GM23338 (cell line): ENCODE data around the gene GK. TPM values are rescaled to one million over a fixed set of nuclear protein-coding genes. Genes with fewer than 3 reads are reported as not detected.

Experiments
- ATAC-seq: fragments of 200-7000 bp; cut with Tn5 transposase; 3 replicates; pipeline ENCODE4 v1.9.1; 2020
- DNase-seq: peaks from one replicate; pipeline ENCODE4 v3.0.0-alpha.2; 2015; ENCODE audit warnings: low spot score
- H2AFZ ChIP-seq: fragments of 200-600 bp; sonication (generic); 2 replicates; pipeline ENCODE4 v1.8.0; 2016; ENCODE audit warnings: antibody characterized with exemption, mild to moderate bottlenecking, moderate library complexity
- H3F3A ChIP-seq: fragments of 200-600 bp; sonication (generic); replicated peaks from 2 replicates; pipeline ENCODE4 v1.8.0; 2017; ENCODE audit warnings: antibody characterized with exemption, mixed run types, low read depth
- H3K27ac ChIP-seq: fragments of 200-600 bp; sonication (generic); 2 replicates; pipeline ENCODE4 v1.6.1; 2016; ENCODE audit warnings: low read depth
- H3K27me3 ChIP-seq: fragments of 200-600 bp; sonication (generic); 2 replicates; pipeline ENCODE4 v1.8.0; 2016; ENCODE audit warnings: mild to moderate bottlenecking, mixed run types, moderate library complexity; ENCODE audit not compliant: insufficient read depth
- H3K36me3 ChIP-seq: fragments of 200-600 bp; sonication (generic); 2 replicates; pipeline ENCODE4 v1.8.0; 2016; ENCODE audit warnings: mild to moderate bottlenecking; ENCODE audit not compliant: insufficient read depth
- H3K4me1 ChIP-seq: fragments of 200-600 bp; sonication (generic); 2 replicates; pipeline ENCODE4 v1.8.0; 2016; ENCODE audit warnings: mild to moderate bottlenecking, moderate library complexity; ENCODE audit not compliant: insufficient read depth
- H3K4me2 ChIP-seq: fragments of 200-600 bp; sonication (generic); 2 replicates; pipeline ENCODE4 v1.7.1; 2017; ENCODE audit warnings: mixed run types
- H3K4me3 ChIP-seq: fragments of 200-600 bp; sonication (generic); 2 replicates; pipeline ENCODE4 v1.6.1; 2016; ENCODE audit warnings: mixed run types
- H3K79me2 ChIP-seq: fragments of 200-600 bp; sonication (generic); replicated peaks from 2 replicates; pipeline ENCODE4 v1.8.0; 2017; ENCODE audit warnings: mild to moderate bottlenecking; ENCODE audit not compliant: insufficient read depth
- H3K9me2 ChIP-seq: fragments of 200-600 bp; sonication (generic); 2 replicates; pipeline ENCODE4 v1.8.0; 2017; ENCODE audit not compliant: insufficient read depth
- H4K20me1 ChIP-seq: fragments of 200-600 bp; sonication (generic); replicated peaks from 2 replicates; pipeline ENCODE4 v1.8.0; 2017; ENCODE audit warnings: mild to moderate bottlenecking; ENCODE audit not compliant: insufficient read depth
- H3K27ac Mint-ChIP-seq: 2 replicates; pipeline ENCODE4 v1.8.0; 2020; ENCODE audit warnings: inconsistent platforms, mild to moderate bottlenecking, moderate library complexity, mixed read lengths
- H3K27me3 Mint-ChIP-seq: 3 replicates; pipeline ENCODE4 v1.8.0; 2022; ENCODE audit warnings: low read depth, mild to moderate bottlenecking, moderate library complexity, mixed read lengths, inconsistent platforms; ENCODE audit not compliant: insufficient read depth, poor library complexity
- H3K36me3 Mint-ChIP-seq: 3 replicates; pipeline ENCODE4 v1.8.0; 2021; ENCODE audit warnings: low read depth, mild to moderate bottlenecking, inconsistent platforms, moderate library complexity, mixed read lengths
- H3K4me1 Mint-ChIP-seq: 3 replicates; pipeline ENCODE4 v1.8.0; 2020; ENCODE audit warnings: mild to moderate bottlenecking, inconsistent platforms, mixed read lengths
- H3K4me3 Mint-ChIP-seq: 3 replicates; pipeline ENCODE4 v1.8.0; 2021; ENCODE audit warnings: moderate library complexity, mild to moderate bottlenecking, inconsistent platforms, mixed read lengths
- H3K9me3 Mint-ChIP-seq: 3 replicates; pipeline ENCODE4 v1.8.0; 2020; ENCODE audit warnings: moderate library complexity, mild to moderate bottlenecking, inconsistent platforms, mixed read lengths
- CREB1 ChIP-seq: fragments of 250-450 bp; sonication (Bioruptor Pico); IDR thresholded peaks from 2 replicates; pipeline ENCODE4 v1.5.0; 2020; ENCODE audit warnings: low read depth, mild to moderate bottlenecking, moderate library complexity
- EZH2 ChIP-seq: fragments of 200-600 bp; sonication (generic); IDR thresholded peaks from one replicate; pipeline ENCODE4 v1.8.0; 2017; ENCODE audit warnings: antibody characterized with exemption, mild to moderate bottlenecking, low read depth; ENCODE audit not compliant: unreplicated experiment
- EZH2phosphoT487 ChIP-seq: fragments of 200-600 bp; sonication (generic); IDR thresholded peaks from one replicate; pipeline ENCODE4 v1.8.1; 2018; ENCODE audit warnings: antibody characterized with exemption; ENCODE audit not compliant: unreplicated experiment
- JUNB ChIP-seq: IDR thresholded peaks from one replicate; pipeline ENCODE4 v1.6.1; 2016; ENCODE audit warnings: antibody characterized with exemption; ENCODE audit not compliant: unreplicated experiment
- NANOG ChIP-seq: IDR thresholded peaks from 2 replicates; pipeline ENCODE4 v1.6.1; 2016; ENCODE audit warnings: antibody characterized with exemption, borderline replicate concordance
- POLR2AphosphoS5 ChIP-seq: IDR thresholded peaks from 2 replicates; pipeline ENCODE4 v1.6.1; 2016; ENCODE audit warnings: antibody characterized with exemption, low read depth
- STAT1 ChIP-seq: IDR thresholded peaks from one replicate; pipeline ENCODE4 v1.6.1; 2016; ENCODE audit warnings: antibody characterized with exemption; ENCODE audit not compliant: unreplicated experiment
- ZNF114 ChIP-seq: fragments of 250-450 bp; sonication (Bioruptor Pico); IDR thresholded peaks from 2 replicates; pipeline ENCODE4 v1.5.0; 2020; ENCODE audit warnings: mild to moderate bottlenecking, moderate library complexity
- ZNF331 ChIP-seq: fragments of 250-450 bp; sonication (Bioruptor Pico); IDR thresholded peaks from 2 replicates; pipeline ENCODE4 v1.5.0; 2020; ENCODE audit warnings: low read depth, mild to moderate bottlenecking, moderate library complexity
- polyA plus RNA-seq: library from polyadenylated mRNA; unstranded; fragments of >200 nt; fragmentation: Nextera tagmentation; extraction: Ambion mirVana; gene quantifications from 2 replicates; pipeline ENCODE4 v1.2.1, GENCODE V29; 2016
- total RNA-seq: library from RNA; depleted of rRNA; stranded (reverse); fragments of >200 nt; shearing (Covaris generic); gene quantifications from 2 replicates; pipeline ENCODE4 v1.2.3, GENCODE V29; 2014
- TF ChIP-seq, protein P1 (sequence below): fragments of 250-450 bp; sonication (Bioruptor Pico); IDR thresholded peaks from 2 replicates; pipeline ENCODE4 v1.5.0; 2020; ENCODE audit warnings: mild to moderate bottlenecking, moderate library complexity
- TF ChIP-seq, protein P2 (sequence below): IDR thresholded peaks from 2 replicates; pipeline ENCODE4 v1.6.1; 2016; ENCODE audit warnings: antibody characterized with exemption
- TF ChIP-seq, protein P3 (sequence below), 2 experiments: fragments of 200-600 bp in 1 of 2; sonication (generic) in 1 of 2; conservative IDR thresholded peaks; 2 replicates each; pipeline versions ENCODE4 v1.5.1 to v1.6.1; 2016 to 2017; ENCODE audit warnings: antibody characterized with exemption in 2 of 2, low read depth in 2 of 2, mild to moderate bottlenecking in 2 of 2, moderate library complexity in 1 of 2
- TF ChIP-seq, protein P4 (sequence below): IDR thresholded peaks from one replicate; pipeline ENCODE4 v1.6.1; 2018; ENCODE audit warnings: antibody characterized with exemption; ENCODE audit not compliant: unreplicated experiment

GK gene
- total and polyA plus RNA-seq, 2 experiments from 2014 or later = 8.4 to 10.8 TPM

DNA sequence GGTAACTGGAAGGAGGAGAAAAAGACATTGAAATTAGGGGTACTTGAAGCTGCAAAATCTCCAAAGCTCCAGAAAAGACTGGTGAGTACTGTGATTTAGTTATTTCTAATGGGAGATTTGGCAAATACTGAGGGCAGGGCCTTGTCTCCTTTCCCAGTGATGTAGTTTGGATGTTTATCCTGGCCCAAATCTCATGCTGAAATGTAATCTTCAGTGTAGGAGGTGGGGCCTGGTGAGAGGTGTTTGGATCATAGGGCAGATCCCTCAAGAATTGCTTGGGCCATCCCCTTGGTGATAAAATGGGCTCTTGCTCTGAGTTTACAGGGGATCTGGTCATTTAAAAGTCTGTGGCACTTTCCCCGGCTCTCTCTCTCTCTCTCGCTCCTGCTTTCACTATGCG is 33.1 kb upstream of the GK start (continued):
- TF ChIP-seq, protein P1, sequence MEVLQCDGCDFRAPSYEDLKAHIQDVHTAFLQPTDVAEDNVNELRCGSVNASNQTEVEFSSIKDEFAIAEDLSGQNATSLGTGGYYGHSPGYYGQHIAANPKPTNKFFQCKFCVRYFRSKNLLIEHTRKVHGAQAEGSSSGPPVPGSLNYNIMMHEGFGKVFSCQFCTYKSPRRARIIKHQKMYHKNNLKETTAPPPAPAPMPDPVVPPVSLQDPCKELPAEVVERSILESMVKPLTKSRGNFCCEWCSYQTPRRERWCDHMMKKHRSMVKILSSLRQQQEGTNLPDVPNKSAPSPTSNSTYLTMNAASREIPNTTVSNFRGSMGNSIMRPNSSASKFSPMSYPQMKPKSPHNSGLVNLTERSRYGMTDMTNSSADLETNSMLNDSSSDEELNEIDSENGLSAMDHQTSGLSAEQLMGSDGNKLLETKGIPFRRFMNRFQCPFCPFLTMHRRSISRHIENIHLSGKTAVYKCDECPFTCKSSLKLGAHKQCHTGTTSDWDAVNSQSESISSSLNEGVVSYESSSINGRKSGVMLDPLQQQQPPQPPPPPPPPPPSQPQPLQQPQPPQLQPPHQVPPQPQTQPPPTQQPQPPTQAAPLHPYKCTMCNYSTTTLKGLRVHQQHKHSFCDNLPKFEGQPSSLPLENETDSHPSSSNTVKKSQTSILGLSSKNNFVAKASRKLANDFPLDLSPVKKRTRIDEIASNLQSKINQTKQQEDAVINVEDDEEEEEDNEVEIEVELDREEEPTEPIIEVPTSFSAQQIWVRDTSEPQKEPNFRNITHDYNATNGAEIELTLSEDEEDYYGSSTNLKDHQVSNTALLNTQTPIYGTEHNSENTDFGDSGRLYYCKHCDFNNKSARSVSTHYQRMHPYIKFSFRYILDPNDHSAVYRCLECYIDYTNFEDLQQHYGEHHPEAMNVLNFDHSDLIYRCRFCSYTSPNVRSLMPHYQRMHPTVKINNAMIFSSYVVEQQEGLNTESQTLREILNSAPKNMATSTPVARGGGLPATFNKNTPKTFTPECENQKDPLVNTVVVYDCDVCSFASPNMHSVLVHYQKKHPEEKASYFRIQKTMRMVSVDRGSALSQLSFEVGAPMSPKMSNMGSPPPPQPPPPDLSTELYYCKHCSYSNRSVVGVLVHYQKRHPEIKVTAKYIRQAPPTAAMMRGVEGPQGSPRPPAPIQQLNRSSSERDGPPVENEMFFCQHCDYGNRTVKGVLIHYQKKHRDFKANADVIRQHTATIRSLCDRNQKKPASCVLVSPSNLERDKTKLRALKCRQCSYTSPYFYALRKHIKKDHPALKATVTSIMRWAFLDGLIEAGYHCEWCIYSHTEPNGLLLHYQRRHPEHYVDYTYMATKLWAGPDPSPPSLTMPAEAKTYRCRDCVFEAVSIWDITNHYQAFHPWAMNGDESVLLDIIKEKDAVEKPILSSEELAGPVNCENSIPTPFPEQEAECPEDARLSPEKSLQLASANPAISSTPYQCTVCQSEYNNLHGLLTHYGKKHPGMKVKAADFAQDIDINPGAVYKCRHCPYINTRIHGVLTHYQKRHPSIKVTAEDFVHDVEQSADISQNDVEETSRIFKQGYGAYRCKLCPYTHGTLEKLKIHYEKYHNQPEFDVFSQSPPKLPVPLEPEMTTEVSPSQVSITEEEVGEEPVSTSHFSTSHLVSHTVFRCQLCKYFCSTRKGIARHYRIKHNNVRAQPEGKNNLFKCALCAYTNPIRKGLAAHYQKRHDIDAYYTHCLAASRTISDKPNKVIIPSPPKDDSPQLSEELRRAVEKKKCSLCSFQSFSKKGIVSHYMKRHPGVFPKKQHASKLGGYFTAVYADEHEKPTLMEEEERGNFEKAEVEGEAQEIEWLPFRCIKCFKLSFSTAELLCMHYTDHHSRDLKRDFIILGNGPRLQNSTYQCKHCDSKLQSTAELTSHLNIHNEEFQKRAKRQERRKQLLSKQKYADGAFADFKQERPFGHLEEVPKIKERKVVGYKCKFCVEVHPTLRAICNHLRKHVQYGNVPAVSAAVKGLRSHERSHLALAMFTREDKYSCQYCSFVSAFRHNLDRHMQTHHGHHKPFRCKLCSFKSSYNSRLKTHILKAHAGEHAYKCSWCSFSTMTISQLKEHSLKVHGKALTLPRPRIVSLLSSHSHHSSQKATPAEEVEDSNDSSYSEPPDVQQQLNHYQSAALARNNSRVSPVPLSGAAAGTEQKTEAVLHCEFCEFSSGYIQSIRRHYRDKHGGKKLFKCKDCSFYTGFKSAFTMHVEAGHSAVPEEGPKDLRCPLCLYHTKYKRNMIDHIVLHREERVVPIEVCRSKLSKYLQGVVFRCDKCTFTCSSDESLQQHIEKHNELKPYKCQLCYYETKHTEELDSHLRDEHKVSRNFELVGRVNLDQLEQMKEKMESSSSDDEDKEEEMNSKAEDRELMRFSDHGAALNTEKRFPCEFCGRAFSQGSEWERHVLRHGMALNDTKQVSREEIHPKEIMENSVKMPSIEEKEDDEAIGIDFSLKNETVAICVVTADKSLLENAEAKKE (CRISPR knock-in tag) = no peak

DNA sequence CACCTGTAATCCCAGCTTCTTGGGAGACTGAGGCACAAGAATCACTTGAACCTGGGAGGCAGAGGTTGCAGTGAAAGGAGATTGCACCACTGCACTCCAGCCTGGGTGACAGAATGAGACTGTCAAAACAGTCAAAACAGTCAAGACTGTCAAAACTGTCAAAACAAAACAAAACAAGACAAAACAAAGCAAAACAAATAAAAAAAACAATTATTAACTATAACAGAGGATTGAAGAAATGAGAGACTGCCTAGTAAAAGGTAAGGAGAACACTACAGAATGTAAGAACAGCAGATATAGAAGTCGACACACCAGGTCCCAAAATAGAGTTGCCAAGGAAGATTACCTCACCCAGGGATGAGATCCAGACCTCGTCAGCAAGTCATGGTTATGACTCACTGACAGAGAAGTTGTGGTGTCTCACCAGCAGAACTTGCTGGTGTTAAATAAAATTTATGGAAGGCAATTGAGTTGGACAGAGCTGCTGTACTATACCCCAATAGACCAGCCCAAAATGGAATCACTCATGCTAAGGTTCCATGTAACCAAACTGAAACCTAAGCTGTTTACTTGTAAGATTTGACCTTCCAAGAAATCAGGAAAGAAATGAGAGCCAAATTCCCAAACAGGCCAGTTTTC is 32.1 kb upstream of the GK start:
- H2AFZ ChIP-seq = no peak overlapping the region
- no peaks in the 10 kb centered on the region for H3K4me1 ChIP-seq
- H3K36me3 Mint-ChIP-seq = peaks cover 2% of the 10 kb centered on the region; the same call in 2 of the 3 replicates
- DNase-seq (no peak), ATAC-seq (no peak)
- no peak overlapping the region for H3K27ac ChIP-seq
- no peak overlapping the region for H3K4me2 ChIP-seq
- H3K27ac Mint-ChIP-seq = no peak overlapping the region
- peaks cover 6% of the 10 kb centered on the region; the same call in 2 of the 3 replicates for H3K4me1 Mint-ChIP-seq
- TF ChIP-seq POLR2AphosphoS5 = no peak
- no peak for TF ChIP-seq EZH2phosphoT487
- no peak for TF ChIP-seq EZH2
- TF ChIP-seq NANOG = no peak
- TF ChIP-seq CREB1 (CRISPR knock-in tag) = no peak
- no peak for TF ChIP-seq ZNF114 (CRISPR knock-in tag)
- TF ChIP-seq ZNF331 (CRISPR knock-in tag) = no peak
- TF ChIP-seq, protein P2, sequence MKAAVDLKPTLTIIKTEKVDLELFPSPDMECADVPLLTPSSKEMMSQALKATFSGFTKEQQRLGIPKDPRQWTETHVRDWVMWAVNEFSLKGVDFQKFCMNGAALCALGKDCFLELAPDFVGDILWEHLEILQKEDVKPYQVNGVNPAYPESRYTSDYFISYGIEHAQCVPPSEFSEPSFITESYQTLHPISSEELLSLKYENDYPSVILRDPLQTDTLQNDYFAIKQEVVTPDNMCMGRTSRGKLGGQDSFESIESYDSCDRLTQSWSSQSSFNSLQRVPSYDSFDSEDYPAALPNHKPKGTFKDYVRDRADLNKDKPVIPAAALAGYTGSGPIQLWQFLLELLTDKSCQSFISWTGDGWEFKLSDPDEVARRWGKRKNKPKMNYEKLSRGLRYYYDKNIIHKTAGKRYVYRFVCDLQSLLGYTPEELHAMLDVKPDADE = no peak
- no peak for TF ChIP-seq STAT1
- TF ChIP-seq, protein P3, sequence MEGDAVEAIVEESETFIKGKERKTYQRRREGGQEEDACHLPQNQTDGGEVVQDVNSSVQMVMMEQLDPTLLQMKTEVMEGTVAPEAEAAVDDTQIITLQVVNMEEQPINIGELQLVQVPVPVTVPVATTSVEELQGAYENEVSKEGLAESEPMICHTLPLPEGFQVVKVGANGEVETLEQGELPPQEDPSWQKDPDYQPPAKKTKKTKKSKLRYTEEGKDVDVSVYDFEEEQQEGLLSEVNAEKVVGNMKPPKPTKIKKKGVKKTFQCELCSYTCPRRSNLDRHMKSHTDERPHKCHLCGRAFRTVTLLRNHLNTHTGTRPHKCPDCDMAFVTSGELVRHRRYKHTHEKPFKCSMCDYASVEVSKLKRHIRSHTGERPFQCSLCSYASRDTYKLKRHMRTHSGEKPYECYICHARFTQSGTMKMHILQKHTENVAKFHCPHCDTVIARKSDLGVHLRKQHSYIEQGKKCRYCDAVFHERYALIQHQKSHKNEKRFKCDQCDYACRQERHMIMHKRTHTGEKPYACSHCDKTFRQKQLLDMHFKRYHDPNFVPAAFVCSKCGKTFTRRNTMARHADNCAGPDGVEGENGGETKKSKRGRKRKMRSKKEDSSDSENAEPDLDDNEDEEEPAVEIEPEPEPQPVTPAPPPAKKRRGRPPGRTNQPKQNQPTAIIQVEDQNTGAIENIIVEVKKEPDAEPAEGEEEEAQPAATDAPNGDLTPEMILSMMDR (conservative IDR thresholded peaks at IDR 0.05; ENCODE audit: low read depth in 2 of 2) = no peak
- TF ChIP-seq, protein P4, sequence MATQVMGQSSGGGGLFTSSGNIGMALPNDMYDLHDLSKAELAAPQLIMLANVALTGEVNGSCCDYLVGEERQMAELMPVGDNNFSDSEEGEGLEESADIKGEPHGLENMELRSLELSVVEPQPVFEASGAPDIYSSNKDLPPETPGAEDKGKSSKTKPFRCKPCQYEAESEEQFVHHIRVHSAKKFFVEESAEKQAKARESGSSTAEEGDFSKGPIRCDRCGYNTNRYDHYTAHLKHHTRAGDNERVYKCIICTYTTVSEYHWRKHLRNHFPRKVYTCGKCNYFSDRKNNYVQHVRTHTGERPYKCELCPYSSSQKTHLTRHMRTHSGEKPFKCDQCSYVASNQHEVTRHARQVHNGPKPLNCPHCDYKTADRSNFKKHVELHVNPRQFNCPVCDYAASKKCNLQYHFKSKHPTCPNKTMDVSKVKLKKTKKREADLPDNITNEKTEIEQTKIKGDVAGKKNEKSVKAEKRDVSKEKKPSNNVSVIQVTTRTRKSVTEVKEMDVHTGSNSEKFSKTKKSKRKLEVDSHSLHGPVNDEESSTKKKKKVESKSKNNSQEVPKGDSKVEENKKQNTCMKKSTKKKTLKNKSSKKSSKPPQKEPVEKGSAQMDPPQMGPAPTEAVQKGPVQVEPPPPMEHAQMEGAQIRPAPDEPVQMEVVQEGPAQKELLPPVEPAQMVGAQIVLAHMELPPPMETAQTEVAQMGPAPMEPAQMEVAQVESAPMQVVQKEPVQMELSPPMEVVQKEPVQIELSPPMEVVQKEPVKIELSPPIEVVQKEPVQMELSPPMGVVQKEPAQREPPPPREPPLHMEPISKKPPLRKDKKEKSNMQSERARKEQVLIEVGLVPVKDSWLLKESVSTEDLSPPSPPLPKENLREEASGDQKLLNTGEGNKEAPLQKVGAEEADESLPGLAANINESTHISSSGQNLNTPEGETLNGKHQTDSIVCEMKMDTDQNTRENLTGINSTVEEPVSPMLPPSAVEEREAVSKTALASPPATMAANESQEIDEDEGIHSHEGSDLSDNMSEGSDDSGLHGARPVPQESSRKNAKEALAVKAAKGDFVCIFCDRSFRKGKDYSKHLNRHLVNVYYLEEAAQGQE = no peak
- no peak for TF ChIP-seq JUNB
- H3F3A ChIP-seq = no peaks in the 10 kb centered on the region
- H3K79me2 ChIP-seq = no peaks in the 10 kb centered on the region
- peaks cover 6% of the 10 kb centered on the region; the same call in 1 of the 3 replicates for H3K9me3 Mint-ChIP-seq
- no peaks in the 10 kb centered on the region for H3K27me3 ChIP-seq
- no peaks in the 10 kb centered on the region for H3K27me3 Mint-ChIP-seq
- no peak overlapping the region for H3K4me3 ChIP-seq
- no peak overlapping the region for H3K4me3 Mint-ChIP-seq
- H3K9me2 ChIP-seq = no peaks in the 10 kb centered on the region
- H3K36me3 ChIP-seq = no peaks in the 10 kb centered on the region
- no peaks in the 10 kb centered on the region for H4K20me1 ChIP-seq
